Left lung (tissue), 10 donors: ENCODE results near the gene CADM1. TPM values are rescaled to one million over a fixed set of nuclear protein-coding genes. Genes with fewer than 3 reads are reported as not detected.

Experiments used
- ATAC-seq: fragments of 200-7000 bp; cut with Tn5 transposase; one replicate; pipeline ENCODE4 v1.9.1; 2020; ENCODE audit warnings: moderate library complexity
- DNase-seq, 4 donors: peaks; one replicate each; pipeline ENCODE4 v3.0.0-alpha.2; 2013 to 2020
- H3K27ac ChIP-seq, 2 donors: fragments of 200-600 bp; sonication (generic) in 1 of 2; one replicate each; pipeline versions ENCODE4 v1.5.0 to v1.8.0; 2020 to 2021
- H3K27me3 ChIP-seq, 2 donors: fragments of 200-600 bp; sonication (generic) in 1 of 2; one replicate each; pipeline versions ENCODE4 v1.5.0 to v1.8.0; 2020 to 2021
- H3K36me3 ChIP-seq, 2 donors: fragments of 200-600 bp; sonication (generic) in 1 of 2; one replicate each; pipeline versions ENCODE4 v1.5.0 to v1.8.0; 2020 to 2021
- H3K4me1 ChIP-seq, 2 donors: fragments of 200-600 bp; one replicate each; pipeline ENCODE4 v1.8.0; 2021
- H3K4me3 ChIP-seq, 2 donors: fragments of 200-600 bp; sonication (generic) in 1 of 2; one replicate each; pipeline versions ENCODE4 v1.5.0 to v1.8.0; 2020 to 2021; ENCODE audit warnings: mild to moderate bottlenecking in 1 of 2
- H3K9me3 ChIP-seq, 2 donors: fragments of 200-600 bp; sonication (generic) in 1 of 2; one replicate each; pipeline versions ENCODE4 v1.5.0 to v1.8.0; 2020 to 2021
- intact Hi-C, 2 donors: fragments of 100-400 bp; cut with DNase I; formaldehyde crosslinking; loops; one replicate each; pipeline versions ENCODE4 v1.11.2 to v1.14.2; 2022
- polyA plus RNA-seq, 6 donors: library from polyadenylated mRNA; unstranded; fragments of 120-200 nt; gene quantifications; one replicate each; pipeline ENCODE4 v1.2.1, GENCODE V29; 2013; ENCODE audit not compliant: insufficient read length in 6 of 6
- total RNA-seq, 2 donors: library from RNA; stranded (reverse); fragmentation: NEBNext Ultra II Directional; extraction: Animal tissue kit (Norgen Biotek cat#: 25700); gene quantifications; one replicate each; pipeline ENCODE4 v1.2.1, GENCODE V29; 2021
- TF ChIP-seq, protein P1 (sequence below), 2 donors: fragments of 200-600 bp; sonication (generic) in 1 of 2; IDR thresholded peaks; one replicate each; pipeline versions ENCODE4 v1.5.0 to v1.8.0; 2021; ENCODE audit warnings: antibody characterized with exemption in 2 of 2
- donor health status: DM: no; HTN: yes; CAD: no.
- donor health status: DM: no; HTN: no; CAD: no.

The CADM1 gene
- total and polyA plus RNA-seq, 8 donors: 105 to 307 (median 156) TPM

DNA sequence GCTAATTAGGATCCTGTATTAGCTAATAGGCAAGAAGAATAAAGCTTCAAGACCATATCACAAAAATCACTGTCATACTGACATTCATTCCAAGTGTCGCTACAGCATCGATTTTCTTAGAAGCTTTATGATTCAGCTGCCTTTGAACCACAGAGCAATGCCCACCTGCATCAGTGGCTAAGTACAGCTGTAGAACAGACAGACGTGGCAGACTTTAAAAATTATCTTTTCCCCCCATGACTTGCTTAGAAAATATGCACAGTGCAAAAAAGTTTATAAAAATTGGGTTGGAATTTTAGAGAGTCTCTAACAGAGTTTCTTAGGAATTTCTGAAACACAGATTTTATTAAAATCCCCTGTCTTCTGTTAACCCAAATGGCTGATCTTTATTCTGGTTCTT is 120.8 kb downstream of the CADM1 start:
- Histone ChIP-seq H3K9me3 (no peaks in the 10 kb centered on the region), H3K36me3 (no peaks in the 10 kb centered on the region), H3K27ac (no peak overlapping the region), H3K27me3 (no peaks in the 10 kb centered on the region), H3K4me1 (no peaks in the 10 kb centered on the region), H3K4me3 (no peak overlapping the region)
- TF ChIP-seq, protein P1, sequence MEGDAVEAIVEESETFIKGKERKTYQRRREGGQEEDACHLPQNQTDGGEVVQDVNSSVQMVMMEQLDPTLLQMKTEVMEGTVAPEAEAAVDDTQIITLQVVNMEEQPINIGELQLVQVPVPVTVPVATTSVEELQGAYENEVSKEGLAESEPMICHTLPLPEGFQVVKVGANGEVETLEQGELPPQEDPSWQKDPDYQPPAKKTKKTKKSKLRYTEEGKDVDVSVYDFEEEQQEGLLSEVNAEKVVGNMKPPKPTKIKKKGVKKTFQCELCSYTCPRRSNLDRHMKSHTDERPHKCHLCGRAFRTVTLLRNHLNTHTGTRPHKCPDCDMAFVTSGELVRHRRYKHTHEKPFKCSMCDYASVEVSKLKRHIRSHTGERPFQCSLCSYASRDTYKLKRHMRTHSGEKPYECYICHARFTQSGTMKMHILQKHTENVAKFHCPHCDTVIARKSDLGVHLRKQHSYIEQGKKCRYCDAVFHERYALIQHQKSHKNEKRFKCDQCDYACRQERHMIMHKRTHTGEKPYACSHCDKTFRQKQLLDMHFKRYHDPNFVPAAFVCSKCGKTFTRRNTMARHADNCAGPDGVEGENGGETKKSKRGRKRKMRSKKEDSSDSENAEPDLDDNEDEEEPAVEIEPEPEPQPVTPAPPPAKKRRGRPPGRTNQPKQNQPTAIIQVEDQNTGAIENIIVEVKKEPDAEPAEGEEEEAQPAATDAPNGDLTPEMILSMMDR (IDR thresholded peaks at IDR 0.05): no peak
- no peak for DNase-seq
- ATAC-seq: no peak
- intact Hi-C loops: no loop called here

DNA sequence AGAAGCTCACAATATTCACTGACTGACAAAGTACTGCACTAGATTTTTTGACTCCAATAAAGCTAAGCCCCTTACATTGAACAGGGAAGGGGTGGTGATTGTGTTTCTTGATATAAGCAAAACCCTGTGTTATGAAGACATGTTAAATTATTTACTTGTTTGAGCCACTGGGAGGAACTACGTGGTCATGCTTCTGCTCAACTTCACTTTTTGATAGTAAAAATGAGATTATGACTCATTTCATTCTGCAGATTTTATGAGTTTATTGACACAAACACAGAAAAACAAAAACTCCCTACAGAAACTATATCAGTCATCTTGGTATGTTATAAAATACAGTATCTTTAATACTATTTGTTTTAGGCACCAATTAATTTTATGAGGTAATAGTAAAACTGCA is 124.7 kb downstream of the CADM1 start:
- no peaks in the 10 kb centered on the region for H3K27me3 ChIP-seq
- TF ChIP-seq, protein P1 (IDR thresholded peaks at IDR 0.05): no peak
- no peaks in the 10 kb centered on the region for H3K9me3 ChIP-seq
- no peaks in the 10 kb centered on the region for H3K36me3 ChIP-seq
- ATAC-seq: no peak
- intact Hi-C loops: no loop called here
- H3K4me1 ChIP-seq: no peaks in the 10 kb centered on the region
- no peak for DNase-seq
- no peak overlapping the region for H3K27ac ChIP-seq
- H3K4me3 ChIP-seq: no peak overlapping the region

DNA sequence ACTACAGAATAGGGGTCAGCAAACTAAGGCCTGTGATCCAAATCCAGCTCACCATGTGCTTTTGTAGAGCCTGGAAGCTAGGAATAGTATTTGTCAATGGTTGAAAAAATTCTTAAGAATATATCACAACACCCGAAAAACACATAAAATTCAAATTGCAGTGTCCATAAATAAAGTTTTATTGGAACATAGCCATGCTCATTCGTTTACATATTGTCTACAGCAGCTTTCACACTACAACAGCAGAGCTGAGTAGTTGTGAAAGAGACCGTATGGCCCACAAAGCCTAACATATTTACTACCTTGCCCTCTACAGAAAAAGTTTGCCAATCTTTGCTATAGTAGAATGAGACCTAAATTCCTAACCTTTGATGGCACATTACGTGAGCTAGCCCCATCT is 125.7 kb downstream of the CADM1 start:
- H3K36me3 ChIP-seq: no peaks in the 10 kb centered on the region
- TF ChIP-seq, protein P1 (IDR thresholded peaks at IDR 0.05): no peak
- H3K9me3 ChIP-seq: no peaks in the 10 kb centered on the region
- DNase-seq: no peak
- ATAC-seq: peak; percentile 17
- no peak overlapping the region for H3K27ac ChIP-seq
- no peak overlapping the region for H3K4me3 ChIP-seq
- intact Hi-C loops: no loop called here
- no peaks in the 10 kb centered on the region for H3K27me3 ChIP-seq
- no peaks in the 10 kb centered on the region for H3K4me1 ChIP-seq

DNA sequence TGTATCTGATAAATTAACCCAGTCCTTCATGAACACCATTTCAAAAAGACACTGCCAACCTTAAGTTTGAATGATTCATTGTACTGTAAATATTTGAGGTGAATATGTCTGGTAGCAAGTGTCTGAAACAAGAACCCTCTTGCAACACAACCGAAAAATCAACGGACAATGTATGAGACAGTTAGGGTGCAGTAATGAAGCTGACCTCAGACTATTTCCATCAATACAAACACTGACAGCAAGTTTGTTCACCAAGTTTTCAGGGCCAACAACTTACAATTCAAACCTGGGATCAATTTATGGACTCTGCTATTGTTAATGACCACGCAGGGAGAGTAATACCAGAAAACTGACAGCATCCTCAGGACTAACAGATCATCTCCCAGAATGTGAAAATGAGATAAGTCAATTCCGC is 126.3 kb downstream of the CADM1 start:
- Histone ChIP-seq H3K27ac (no peak overlapping the region), H3K4me1 (no peaks in the 10 kb centered on the region), H3K36me3 (no peaks in the 10 kb centered on the region), H3K4me3 (no peak overlapping the region), H3K27me3 (no peaks in the 10 kb centered on the region), H3K9me3 (no peaks in the 10 kb centered on the region)
- ATAC-seq (peak; percentile 70), DNase-seq (no peak)
- intact Hi-C loops: no loop called here
- TF ChIP-seq, protein P1 (IDR thresholded peaks at IDR 0.05): no peak

DNA sequence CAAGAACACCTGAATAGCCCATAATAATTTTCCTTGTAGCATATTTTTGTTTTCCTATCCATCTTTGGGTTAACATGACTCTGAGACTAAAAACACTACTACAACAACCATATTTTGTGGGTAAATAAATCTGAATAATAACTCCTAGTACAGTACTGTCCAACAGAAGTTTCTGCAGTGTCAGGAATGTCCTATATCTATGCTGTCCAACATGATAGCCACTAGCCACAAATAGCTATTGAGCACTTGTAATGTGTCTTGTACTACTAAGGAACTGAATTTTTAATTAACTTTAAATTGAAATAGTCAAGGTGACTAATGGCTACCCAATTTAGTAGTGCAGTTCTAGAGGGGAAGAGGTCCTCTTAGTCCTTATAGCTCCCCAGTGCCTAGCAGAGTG is 135.6 kb downstream of the CADM1 start:
- no peaks in the 10 kb centered on the region for H3K4me1 ChIP-seq
- no peaks in the 10 kb centered on the region for H3K27me3 ChIP-seq
- no peak for DNase-seq
- no peak for ATAC-seq
- intact Hi-C loops: no loop called here
- no peaks in the 10 kb centered on the region for H3K36me3 ChIP-seq
- no peaks in the 10 kb centered on the region for H3K9me3 ChIP-seq
- no peak overlapping the region for H3K4me3 ChIP-seq
- TF ChIP-seq, protein P1 (IDR thresholded peaks at IDR 0.05): no peak
- H3K27ac ChIP-seq: no peak overlapping the region
